Astrocyte of the cerebellum (primary cell): ENCODE results near the gene RIC1.

Experiments used
- DNase-seq: peaks from one replicate; pipeline ENCODE4 v3.0.0-alpha.2; 2011; ENCODE audit warnings: low read depth
- H3K4me3 ChIP-seq: 2 replicates; pipeline ENCODE4 v1.5.1; 2011; ENCODE audit warnings: mild to moderate bottlenecking, low read depth, low read length, moderate library complexity
- in situ Hi-C: cut with HindIII; loops from 2 replicates; pipeline ENCODE4 v1.10.0; 2017; ENCODE audit warnings: low sequenced_read_pairs
- TF ChIP-seq, protein P1 (sequence below): IDR thresholded peaks from 2 replicates; pipeline ENCODE4 v1.5.1; 2012; ENCODE audit warnings: low read length, low read depth, moderate library complexity, mild to moderate bottlenecking; ENCODE audit errors: missing control alignments

Gene RIC1

DNA sequence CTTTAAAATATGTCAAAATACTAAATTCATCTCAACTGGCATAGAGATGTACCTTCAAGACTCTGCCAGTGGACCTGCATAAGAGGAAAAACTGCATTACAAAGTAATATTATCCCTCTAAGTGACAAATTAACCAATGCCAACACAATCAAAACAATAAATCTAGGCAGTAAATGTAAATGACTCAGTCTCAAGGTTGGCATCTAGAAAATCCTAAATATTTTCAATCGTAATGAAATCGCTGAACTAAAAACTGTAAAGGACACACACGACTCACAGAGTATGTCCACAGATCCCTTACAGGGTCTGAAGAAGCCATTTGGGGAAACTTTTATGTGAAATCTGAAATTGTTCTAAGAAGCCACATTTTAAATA lies 172.8 kb downstream of the RIC1 start:
- no peak overlapping the region for H3K4me3 ChIP-seq
- TF ChIP-seq, protein P1, sequence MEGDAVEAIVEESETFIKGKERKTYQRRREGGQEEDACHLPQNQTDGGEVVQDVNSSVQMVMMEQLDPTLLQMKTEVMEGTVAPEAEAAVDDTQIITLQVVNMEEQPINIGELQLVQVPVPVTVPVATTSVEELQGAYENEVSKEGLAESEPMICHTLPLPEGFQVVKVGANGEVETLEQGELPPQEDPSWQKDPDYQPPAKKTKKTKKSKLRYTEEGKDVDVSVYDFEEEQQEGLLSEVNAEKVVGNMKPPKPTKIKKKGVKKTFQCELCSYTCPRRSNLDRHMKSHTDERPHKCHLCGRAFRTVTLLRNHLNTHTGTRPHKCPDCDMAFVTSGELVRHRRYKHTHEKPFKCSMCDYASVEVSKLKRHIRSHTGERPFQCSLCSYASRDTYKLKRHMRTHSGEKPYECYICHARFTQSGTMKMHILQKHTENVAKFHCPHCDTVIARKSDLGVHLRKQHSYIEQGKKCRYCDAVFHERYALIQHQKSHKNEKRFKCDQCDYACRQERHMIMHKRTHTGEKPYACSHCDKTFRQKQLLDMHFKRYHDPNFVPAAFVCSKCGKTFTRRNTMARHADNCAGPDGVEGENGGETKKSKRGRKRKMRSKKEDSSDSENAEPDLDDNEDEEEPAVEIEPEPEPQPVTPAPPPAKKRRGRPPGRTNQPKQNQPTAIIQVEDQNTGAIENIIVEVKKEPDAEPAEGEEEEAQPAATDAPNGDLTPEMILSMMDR: no peak
- in situ Hi-C loops: no loop called here
- no peak for DNase-seq

DNA sequence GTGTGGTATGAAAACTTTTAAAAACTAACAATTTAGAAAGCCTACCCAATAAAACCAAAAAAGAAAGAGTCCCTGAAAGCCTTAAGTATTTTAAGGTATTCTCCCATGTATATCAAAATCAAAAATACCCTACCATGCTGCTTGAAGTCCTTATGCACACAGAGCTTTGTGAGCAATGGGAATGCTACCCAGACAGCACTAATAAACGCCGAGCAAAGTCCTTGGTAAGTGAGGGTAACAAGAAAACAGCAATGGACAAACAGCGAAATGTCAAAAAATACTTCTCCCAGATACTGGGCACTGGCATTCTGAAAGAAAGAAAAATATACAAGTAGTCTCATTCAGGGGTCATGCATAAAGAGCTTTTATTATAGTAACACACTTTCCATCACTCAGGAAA lies 176.6 kb downstream of the RIC1 start:
- in situ Hi-C loops: no loop called here
- DNase-seq: no peak
- H3K4me3 ChIP-seq: no peak overlapping the region
- TF ChIP-seq, protein P1: no peak

DNA sequence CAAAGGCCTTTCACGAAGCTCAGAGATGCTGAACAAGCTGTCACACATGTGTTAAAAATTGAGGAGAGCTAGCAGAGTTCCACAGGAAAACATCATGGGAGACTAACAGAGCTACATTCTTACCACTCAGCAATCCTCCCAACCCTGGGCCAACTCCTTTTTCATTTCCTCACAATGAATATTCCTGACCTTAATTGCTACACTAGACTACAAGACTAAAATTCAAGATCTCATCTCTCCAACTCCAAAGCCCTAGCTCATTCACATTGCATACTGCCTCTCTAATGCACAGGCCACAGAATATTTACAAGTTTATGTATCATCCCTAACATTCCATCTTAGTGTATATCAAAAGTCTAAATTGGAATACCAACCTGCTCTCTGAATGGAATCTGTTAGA lies 182.8 kb downstream of the RIC1 start:
- in situ Hi-C loops: no loop called here
- H3K4me3 ChIP-seq: no peak overlapping the region
- DNase-seq: no peak
- TF ChIP-seq, protein P1: no peak

DNA sequence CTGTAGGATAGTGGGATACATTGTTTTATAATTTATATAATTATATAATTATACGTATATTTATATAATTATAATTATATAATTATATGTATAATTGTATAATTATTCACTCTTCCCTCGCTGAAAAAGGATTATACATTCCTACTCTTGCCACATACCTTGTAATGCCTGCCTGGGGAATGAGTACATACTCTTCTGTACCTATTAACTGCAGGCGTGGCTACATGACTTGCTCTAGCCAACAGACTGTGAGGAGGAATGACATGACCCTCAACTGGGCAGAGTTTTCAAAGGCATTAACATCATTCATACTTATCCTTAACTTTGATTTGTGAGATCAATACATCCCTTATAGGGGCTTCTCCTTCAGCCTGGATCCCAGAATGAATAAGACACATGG lies 184.9 kb downstream of the RIC1 start:
- TF ChIP-seq, protein P1: no peak
- in situ Hi-C loops: no loop called here
- no peak overlapping the region for H3K4me3 ChIP-seq
- no peak for DNase-seq

DNA sequence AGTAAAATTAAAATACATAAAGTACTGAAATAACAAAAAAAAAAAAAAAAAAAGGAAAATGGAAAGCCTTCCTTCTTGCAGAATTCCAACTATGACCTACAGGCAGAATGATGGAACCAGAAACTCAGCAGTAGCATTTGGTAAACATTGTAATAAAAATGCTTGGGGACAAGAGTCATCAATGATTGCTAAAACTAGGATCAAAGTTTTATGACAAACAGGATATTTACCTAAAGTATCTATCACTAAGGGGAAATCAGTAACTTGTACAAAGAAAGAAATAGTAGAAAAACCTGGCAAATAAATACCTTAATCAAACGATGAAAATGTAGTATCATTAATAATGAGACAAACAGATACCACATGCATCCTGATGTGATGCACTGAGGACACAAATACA lies 186.6 kb downstream of the RIC1 start:
- TF ChIP-seq, protein P1: no peak
- in situ Hi-C loops: no loop called here
- DNase-seq: no peak
- H3K4me3 ChIP-seq: no peak overlapping the region

DNA sequence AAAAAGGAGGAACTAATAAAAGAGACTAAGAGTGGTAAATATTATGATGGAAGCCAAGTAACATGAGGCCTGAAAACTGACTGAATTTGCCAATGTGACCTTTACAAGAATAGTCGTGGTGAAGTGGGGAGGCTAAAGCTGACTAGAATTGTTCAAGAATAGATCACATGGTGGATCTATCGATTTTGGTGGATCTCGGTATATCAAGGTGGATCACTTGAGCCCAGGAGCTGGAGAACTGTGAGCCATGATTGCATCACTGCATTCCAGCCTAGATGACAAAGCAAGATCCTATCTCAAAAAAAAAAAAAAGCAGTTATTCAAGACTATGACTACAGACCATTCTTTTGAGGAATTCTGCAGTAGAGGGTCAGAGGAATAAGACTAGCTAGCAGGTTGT lies 189.0 kb downstream of the RIC1 start:
- in situ Hi-C loops: no loop called here
- no peak overlapping the region for H3K4me3 ChIP-seq
- TF ChIP-seq, protein P1: no peak
- no peak for DNase-seq
